Lung (tissue), 12 donors: ENCODE data around the gene OR8D2. TPM values are rescaled to one million over a fixed set of nuclear protein-coding genes. Genes with fewer than 3 reads are reported as not detected.

Experiments used
- ATAC-seq: fragments of 200-7000 bp; cut with Tn5 transposase; one replicate; pipeline ENCODE4 v1.9.1; 2020; ENCODE audit warnings: moderate number of reproducible peaks; ENCODE audit not compliant: insufficient read depth, low FRiP score
- DNase-seq, 3 donors: peaks; one replicate each; pipeline ENCODE4 v3.0.0-alpha.2; 2013 to 2017
- H3K27ac ChIP-seq, 2 donors: one replicate each; pipeline ENCODE4 v1.5.1; 2013; ENCODE audit warnings: mild to moderate bottlenecking in 2 of 2, moderate library complexity in 2 of 2, control low read depth in 1 of 2, inconsistent platforms in 1 of 2, low read depth in 1 of 2, low read length in 1 of 2
- H3K27me3 ChIP-seq, 3 donors: one replicate each; pipeline ENCODE4 v1.5.1; 2013; ENCODE audit warnings: low read length in 2 of 3; ENCODE audit not compliant: control insufficient read depth in 3 of 3, insufficient read depth in 3 of 3
- H3K36me3 ChIP-seq, 4 donors: one replicate each; pipeline ENCODE4 v1.5.1; 2013; ENCODE audit warnings: low read length in 4 of 4, mild to moderate bottlenecking in 1 of 4, moderate library complexity in 1 of 4; ENCODE audit not compliant: control insufficient read depth in 4 of 4, insufficient read depth in 4 of 4
- H3K4me1 ChIP-seq, 5 donors: one replicate each; pipeline ENCODE4 v1.5.1; 2013; ENCODE audit warnings: low read length in 5 of 5, mild to moderate bottlenecking in 2 of 5, moderate library complexity in 1 of 5; ENCODE audit not compliant: control insufficient read depth in 5 of 5, insufficient read depth in 5 of 5
- H3K4me3 ChIP-seq: one replicate; pipeline ENCODE4 v1.5.1; 2013; ENCODE audit warnings: mild to moderate bottlenecking, control low read depth, moderate library complexity
- H3K9ac ChIP-seq, 2 donors: one replicate each; pipeline ENCODE4 v1.5.1; 2013; ENCODE audit warnings: low read length in 2 of 2, control low read depth in 1 of 2; ENCODE audit not compliant: insufficient read depth in 1 of 2
- H3K9me3 ChIP-seq, 4 donors: one replicate each; pipeline ENCODE4 v1.5.1; 2013; ENCODE audit warnings: low read length in 3 of 4, mild to moderate bottlenecking in 1 of 4, moderate library complexity in 1 of 4; ENCODE audit not compliant: control insufficient read depth in 4 of 4, insufficient read depth in 3 of 4
- WGBS, 2 donors: extraction: QIAGEN DNeasy Blood & Tissue Kit; methylation state at CpG; one replicate each; pipeline ENCODE4 v1.1.7; 2013; 5-methylcytosine and 5-hydroxymethylcytosine counted together
- polyA plus RNA-seq, 2 donors: library from polyadenylated mRNA; stranded (reverse); fragments of 200-250 nt; gene quantifications; one replicate each; pipeline ENCODE4 v1.2.1, GENCODE V29; 2013
- total RNA-seq, 2 donors: library from RNA; depleted of rRNA in 1 of 2; stranded (reverse); fragments of >200 nt in 1 of 2; gene quantifications; one replicate each; pipeline ENCODE4 v1.2.1, GENCODE V29; 2014 to 2021
- TF ChIP-seq, protein P1 (sequence below): IDR thresholded peaks from 2 replicates; pipeline ENCODE4 v1.5.1; 2012; ENCODE audit warnings: mild to moderate bottlenecking; ENCODE audit errors: control extremely low read depth, extremely low read depth
- donor health status: control.
- donor health status: control.
- donor health status: Bipolar disorder and iron deficiency.
- donor health status: healthy.
- donor health status: DM: yes; HTN: yes; CAD: no.

OR8D2 gene
- total and polyA plus RNA-seq, 4 donors, result not detected

GRCh38 chr11:124278261-124278660, 41.7 kb downstream of the OR8D2 start:
- TF ChIP-seq, protein P1, sequence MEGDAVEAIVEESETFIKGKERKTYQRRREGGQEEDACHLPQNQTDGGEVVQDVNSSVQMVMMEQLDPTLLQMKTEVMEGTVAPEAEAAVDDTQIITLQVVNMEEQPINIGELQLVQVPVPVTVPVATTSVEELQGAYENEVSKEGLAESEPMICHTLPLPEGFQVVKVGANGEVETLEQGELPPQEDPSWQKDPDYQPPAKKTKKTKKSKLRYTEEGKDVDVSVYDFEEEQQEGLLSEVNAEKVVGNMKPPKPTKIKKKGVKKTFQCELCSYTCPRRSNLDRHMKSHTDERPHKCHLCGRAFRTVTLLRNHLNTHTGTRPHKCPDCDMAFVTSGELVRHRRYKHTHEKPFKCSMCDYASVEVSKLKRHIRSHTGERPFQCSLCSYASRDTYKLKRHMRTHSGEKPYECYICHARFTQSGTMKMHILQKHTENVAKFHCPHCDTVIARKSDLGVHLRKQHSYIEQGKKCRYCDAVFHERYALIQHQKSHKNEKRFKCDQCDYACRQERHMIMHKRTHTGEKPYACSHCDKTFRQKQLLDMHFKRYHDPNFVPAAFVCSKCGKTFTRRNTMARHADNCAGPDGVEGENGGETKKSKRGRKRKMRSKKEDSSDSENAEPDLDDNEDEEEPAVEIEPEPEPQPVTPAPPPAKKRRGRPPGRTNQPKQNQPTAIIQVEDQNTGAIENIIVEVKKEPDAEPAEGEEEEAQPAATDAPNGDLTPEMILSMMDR, result no peak
- H3K27me3 ChIP-seq, result no peaks in the 10 kb centered on the region
- 64 to 72% methylated on average over 2 of the region's 2 CpGs for WGBS, 2 donors
- ATAC-seq (no peak), DNase-seq (no peak)
- no peak overlapping the region for H3K4me3 ChIP-seq
- no peaks in the 10 kb centered on the region for H3K9me3 ChIP-seq
- no peaks in the 10 kb centered on the region for H3K4me1 ChIP-seq
- H3K36me3 ChIP-seq, result no peaks in the 10 kb centered on the region
- H3K27ac ChIP-seq, result no peak overlapping the region
- no peak overlapping the region for H3K9ac ChIP-seq

GRCh38 chr11:124277804-124278203, 42.2 kb downstream of the OR8D2 start:
- no peaks in the 10 kb centered on the region for H3K9me3 ChIP-seq
- H3K27ac ChIP-seq, result no peak overlapping the region
- no peak overlapping the region for H3K9ac ChIP-seq
- H3K4me3 ChIP-seq, result no peak overlapping the region
- DNase-seq (peak in 1 of 3 donors; percentile 5), ATAC-seq (no peak)
- WGBS, 2 donors, result 68 to 78% methylated on average over 3 of the region's 3 CpGs
- TF ChIP-seq, protein P1, result no peak
- H3K27me3 ChIP-seq, result no peaks in the 10 kb centered on the region
- H3K36me3 ChIP-seq, result no peaks in the 10 kb centered on the region
- no peaks in the 10 kb centered on the region for H3K4me1 ChIP-seq

- Histone ChIP-seq H3K4me1 (no peaks in the 10 kb centered on the region), H3K27me3 (no peaks in the 10 kb centered on the region), H3K36me3 (no peaks in the 10 kb centered on the region), H3K27ac (no peak overlapping the region), H3K9ac (no peak overlapping the region), H3K4me3 (no peak overlapping the region), H3K9me3 (no peaks in the 10 kb centered on the region)
- TF ChIP-seq, protein P1, result no peak
- no peak for DNase-seq
- no peak for ATAC-seq
- WGBS, 2 donors, result 90 to 94% methylated on average over 2 to 3 of the region's 3 CpGs
Measured at GRCh38 chr11:124277207-124277606, 42.8 kb downstream of the OR8D2 start.

DNA sequence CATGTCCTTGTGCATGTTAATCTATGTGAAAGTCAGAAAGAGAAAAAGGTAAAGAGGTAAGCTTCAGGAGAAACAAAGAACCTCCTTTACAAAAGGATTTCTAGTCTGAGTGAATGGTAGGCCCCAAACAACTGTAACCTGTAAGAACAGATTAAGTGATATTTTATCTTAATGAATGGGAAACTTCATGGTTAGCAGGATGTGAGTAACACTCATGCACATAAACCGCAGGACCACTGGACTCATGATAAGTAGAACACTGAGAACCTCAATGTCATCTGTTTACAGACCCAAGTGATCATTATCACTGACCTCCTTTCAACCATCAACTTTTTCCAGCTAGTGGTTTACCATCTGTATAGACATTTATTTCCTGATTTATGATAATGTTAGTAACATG, 43.9 kb downstream of the OR8D2 start:
- Histone ChIP-seq H3K9ac (no peak overlapping the region), H3K4me3 (no peak overlapping the region), H3K36me3 (no peaks in the 10 kb centered on the region), H3K9me3 (no peaks in the 10 kb centered on the region), H3K27ac (no peak overlapping the region), H3K4me1 (no peaks in the 10 kb centered on the region), H3K27me3 (no peaks in the 10 kb centered on the region)
- 15 to 40% methylated on average over 1 of the region's 1 CpG for WGBS, 2 donors
- TF ChIP-seq, protein P1, result no peak
- no peak for DNase-seq
- ATAC-seq, result no peak
